ENCODE data around the gene VARS2.

The VARS2 gene

DNA sequence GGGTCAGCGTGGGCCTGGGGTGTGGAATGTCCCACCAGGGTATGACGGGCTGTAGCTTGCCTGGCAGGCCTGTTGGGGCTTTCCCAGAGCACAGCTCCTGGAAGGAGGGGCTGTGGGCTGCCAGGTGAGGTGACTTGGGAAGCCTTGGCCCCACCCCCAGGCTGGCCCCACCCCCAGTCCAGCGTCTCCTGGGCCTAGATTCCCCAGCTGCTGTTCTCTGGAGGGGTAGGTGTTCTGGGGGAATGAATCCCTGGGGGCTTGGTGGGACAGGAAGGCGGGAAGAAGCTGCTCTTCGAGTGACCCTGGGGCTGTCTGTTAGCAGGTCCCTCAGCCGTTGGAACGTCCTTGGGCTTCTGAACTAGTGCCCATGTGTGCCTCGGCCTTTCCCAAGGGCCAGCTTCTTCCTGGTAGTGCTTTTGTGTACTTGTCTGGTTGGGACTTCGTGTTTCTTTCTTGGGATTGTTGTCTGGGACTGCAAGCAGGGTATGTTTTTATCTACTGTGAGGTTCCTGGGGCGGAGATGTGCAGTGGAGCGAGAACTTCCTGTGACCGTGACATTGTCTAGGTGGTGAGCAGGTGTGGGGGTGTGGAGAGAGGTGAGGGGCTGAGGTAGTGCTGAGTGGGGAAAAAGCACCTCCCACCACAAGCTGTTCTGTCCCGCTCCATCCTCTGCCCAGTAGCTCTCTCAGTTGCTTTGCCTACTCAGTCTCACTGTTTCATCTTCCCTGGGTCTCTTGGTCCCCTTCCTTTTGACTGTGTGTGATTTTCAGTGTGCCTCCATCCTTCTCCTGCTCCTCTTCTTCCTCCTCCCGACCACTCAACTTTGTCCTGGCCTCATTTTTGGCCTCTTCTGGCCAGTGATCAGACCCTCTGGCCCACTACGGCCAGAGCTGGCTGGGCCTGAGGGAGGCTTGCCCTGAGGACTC, 31.0 kb upstream of the VARS2 start:
- TF ChIP-seq, protein P1, sequence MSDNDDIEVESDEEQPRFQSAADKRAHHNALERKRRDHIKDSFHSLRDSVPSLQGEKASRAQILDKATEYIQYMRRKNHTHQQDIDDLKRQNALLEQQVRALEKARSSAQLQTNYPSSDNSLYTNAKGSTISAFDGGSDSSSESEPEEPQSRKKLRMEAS (IDR thresholded peaks at IDR 0.05): peak; percentile 51; the same call in 1 of the 2 replicates
- TF ChIP-seq YY1 (IDR thresholded peaks at IDR 0.05; ENCODE audit: low read depth): no peak
- peak; percentile 53; the same call in 1 of the 2 replicates for TF ChIP-seq EP300 (IDR thresholded peaks at IDR 0.05; ENCODE audit: borderline replicate concordance)

DNA sequence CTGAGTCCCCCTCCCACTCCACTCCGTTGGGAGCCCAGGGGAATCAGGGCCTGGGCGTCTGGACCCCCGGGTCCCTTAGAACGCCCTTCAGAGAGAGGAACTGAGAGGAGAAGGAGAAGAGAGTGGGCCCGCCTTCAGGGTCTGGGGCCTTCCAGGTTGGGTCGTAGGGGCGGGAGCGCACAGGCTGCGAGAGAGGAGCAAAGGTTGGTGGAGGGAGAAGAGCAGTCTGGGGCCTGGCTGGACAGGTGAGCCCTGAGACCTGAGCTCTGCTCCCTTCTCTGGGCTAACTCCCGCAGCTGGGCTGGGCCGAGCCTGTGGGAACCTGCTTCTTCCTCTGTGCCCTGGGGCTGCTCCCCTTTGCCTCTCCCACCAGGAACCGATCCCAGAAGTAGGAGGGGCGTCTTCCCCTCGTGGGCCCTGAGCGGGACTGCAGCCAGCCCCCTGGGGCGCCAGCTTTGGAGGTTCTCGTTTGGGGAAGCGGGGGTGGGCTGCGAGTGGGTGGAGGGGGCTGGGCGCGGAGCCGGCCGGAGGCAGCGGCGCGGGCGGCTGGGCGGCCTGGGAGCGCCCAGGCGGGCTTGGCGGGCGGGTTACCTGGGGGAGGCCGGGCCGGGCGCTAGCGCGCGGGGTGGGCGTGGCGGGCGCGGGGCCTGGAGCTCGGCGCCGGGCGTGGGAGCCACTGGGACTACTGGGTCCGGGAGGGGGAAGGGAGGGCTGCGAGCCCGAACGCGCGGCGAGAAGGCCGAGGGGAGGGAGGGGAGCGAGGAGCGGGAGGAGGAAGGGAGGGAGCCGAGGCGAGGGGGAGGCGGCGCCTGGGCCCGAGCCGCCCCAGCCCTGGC, 30.1 kb upstream of the VARS2 start, which contains the start of gene DDR1:
DDR1 (plus strand) TSS at position 835 of the 836 bp plus-strand sequence. CDS start 4,211 bp downstream, outside the sequence.
- TF ChIP-seq, protein P1 (IDR thresholded peaks at IDR 0.05): no peak
- TF ChIP-seq TAF1 (IDR thresholded peaks at IDR 0.05; ENCODE audit: low read depth) (0 out of 2 replicates have a peak, but pooled peaks have one; percentile 25), EGR1 (IDR thresholded peaks at IDR 0.05) (peak; percentile 93), TEAD4 (IDR thresholded peaks at IDR 0.05) (0 out of 2 replicates have a peak, but pooled peaks have one; percentile 13), RAD21 (IDR thresholded peaks at IDR 0.05; ENCODE audit: low read depth) (no peak), ZBTB7A (IDR thresholded peaks at IDR 0.05; ENCODE audit: low read depth) (peak; percentile 88; the same call in 1 of the 2 replicates), TCF12 (IDR thresholded peaks at IDR 0.05; ENCODE audit: low read depth) (peak; percentile 7; the same call in 1 of the 2 replicates)

DNA sequence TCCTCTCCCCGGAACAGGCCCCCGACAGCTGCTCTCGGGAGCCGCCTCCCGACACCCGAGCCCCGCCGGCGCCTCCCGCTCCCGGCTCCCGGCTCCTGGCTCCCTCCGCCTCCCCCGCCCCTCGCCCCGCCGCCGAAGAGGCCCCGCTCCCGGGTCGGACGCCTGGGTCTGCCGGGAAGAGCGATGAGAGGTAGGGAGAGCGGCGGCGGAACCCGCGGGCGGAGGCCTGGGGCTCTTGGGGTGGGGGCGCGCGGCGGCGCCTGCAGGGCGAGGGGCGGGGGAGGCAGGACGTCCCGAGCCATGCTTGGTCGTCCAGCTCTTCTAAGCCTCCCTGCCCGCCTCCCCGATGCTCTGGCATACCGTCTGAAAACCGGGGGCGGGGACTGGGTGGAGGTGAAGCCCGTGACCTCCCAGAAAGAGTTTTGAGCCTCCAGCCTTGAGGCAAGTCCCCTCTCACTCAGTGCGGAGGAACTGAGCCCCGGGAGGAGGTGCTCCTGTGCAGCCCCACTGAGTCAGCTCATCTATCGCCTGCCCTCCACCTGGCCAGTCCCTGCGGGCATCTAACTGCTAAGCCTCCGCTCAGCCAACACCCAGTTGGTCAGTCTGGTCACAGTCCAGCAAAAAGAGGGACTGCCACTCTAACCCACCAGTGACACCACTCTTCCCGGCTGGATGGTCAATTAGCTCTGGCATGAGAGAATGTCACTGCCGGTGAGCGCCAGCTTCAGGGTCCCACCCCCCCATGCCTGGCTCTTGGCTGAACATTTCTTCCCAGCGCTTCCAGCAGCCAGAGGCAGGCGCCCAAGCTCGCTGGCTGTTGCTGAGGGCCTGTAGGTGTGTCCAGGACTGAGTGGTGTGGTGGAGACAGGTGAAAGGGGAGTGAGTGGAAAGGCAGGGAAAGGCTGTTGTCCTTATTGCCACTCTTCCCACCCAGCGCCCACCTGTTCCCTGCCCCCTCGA, 29.2 kb upstream of the VARS2 start:
- TF ChIP-seq, protein P2, sequence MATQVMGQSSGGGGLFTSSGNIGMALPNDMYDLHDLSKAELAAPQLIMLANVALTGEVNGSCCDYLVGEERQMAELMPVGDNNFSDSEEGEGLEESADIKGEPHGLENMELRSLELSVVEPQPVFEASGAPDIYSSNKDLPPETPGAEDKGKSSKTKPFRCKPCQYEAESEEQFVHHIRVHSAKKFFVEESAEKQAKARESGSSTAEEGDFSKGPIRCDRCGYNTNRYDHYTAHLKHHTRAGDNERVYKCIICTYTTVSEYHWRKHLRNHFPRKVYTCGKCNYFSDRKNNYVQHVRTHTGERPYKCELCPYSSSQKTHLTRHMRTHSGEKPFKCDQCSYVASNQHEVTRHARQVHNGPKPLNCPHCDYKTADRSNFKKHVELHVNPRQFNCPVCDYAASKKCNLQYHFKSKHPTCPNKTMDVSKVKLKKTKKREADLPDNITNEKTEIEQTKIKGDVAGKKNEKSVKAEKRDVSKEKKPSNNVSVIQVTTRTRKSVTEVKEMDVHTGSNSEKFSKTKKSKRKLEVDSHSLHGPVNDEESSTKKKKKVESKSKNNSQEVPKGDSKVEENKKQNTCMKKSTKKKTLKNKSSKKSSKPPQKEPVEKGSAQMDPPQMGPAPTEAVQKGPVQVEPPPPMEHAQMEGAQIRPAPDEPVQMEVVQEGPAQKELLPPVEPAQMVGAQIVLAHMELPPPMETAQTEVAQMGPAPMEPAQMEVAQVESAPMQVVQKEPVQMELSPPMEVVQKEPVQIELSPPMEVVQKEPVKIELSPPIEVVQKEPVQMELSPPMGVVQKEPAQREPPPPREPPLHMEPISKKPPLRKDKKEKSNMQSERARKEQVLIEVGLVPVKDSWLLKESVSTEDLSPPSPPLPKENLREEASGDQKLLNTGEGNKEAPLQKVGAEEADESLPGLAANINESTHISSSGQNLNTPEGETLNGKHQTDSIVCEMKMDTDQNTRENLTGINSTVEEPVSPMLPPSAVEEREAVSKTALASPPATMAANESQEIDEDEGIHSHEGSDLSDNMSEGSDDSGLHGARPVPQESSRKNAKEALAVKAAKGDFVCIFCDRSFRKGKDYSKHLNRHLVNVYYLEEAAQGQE (IDR thresholded peaks at IDR 0.05; ENCODE audit: low read depth): no peak
- TF ChIP-seq, protein P3, sequence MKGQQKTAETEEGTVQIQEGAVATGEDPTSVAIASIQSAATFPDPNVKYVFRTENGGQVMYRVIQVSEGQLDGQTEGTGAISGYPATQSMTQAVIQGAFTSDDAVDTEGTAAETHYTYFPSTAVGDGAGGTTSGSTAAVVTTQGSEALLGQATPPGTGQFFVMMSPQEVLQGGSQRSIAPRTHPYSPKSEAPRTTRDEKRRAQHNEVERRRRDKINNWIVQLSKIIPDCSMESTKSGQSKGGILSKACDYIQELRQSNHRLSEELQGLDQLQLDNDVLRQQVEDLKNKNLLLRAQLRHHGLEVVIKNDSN (IDR thresholded peaks at IDR 0.05): no peak
- TF ChIP-seq TAF1 (IDR thresholded peaks at IDR 0.05; ENCODE audit: low read depth): no peak
- no peak for TF ChIP-seq NFIC (IDR thresholded peaks at IDR 0.05)
- TF ChIP-seq EGR1 (IDR thresholded peaks at IDR 0.05): no peak
- TF ChIP-seq CEBPB (IDR thresholded peaks at IDR 0.05): no peak
- no peak for TF ChIP-seq EP300 (IDR thresholded peaks at IDR 0.05; ENCODE audit: borderline replicate concordance)
- TF ChIP-seq ZBTB7A (IDR thresholded peaks at IDR 0.05; ENCODE audit: low read depth): no peak
- TF ChIP-seq RAD21 (IDR thresholded peaks at IDR 0.05; ENCODE audit: low read depth): no peak
- TF ChIP-seq, protein P1 (IDR thresholded peaks at IDR 0.05): no peak
- no peak for TF ChIP-seq TCF12 (IDR thresholded peaks at IDR 0.05; ENCODE audit: low read depth)
- no peak for TF ChIP-seq TEAD4 (IDR thresholded peaks at IDR 0.05)

DNA sequence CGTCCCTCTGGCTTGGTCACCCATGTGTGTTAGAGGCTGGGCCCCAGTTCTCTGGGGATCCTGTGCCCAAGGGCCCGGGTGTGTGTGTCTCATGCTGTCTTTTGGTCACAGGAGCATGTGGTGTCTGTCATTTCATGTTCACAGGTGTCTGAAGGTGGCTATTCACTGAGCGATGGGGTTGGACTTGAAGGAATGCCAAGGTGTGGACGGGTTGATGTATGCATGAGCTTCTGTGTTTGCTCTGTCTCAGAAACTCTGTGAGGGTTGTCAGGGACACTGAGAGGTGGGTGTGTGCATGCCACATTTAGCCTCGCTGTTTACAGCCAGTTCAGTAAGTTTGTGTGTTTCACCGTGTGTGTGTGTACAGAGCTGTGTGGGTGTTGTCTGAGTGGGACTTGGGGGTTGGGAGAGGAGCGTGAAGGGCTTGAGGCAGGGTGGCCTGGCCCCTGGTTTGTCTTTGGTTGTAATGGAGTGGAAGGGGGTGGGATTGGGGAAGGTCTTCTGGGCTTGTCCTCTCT, 28.5 kb upstream of the VARS2 start:
- TF ChIP-seq TEAD4 (IDR thresholded peaks at IDR 0.05) (no peak), ZBTB7A (IDR thresholded peaks at IDR 0.05; ENCODE audit: low read depth) (no peak), YY1 (IDR thresholded peaks at IDR 0.05; ENCODE audit: low read depth) (no peak), TAF1 (IDR thresholded peaks at IDR 0.05; ENCODE audit: low read depth) (no peak), NFIC (IDR thresholded peaks at IDR 0.05) (no peak), RAD21 (IDR thresholded peaks at IDR 0.05; ENCODE audit: low read depth) (no peak), EGR1 (IDR thresholded peaks at IDR 0.05) (0 out of 2 replicates have a peak, but pooled peaks have one; percentile 12)
- TF ChIP-seq, protein P3 (IDR thresholded peaks at IDR 0.05): no peak
- TF ChIP-seq, protein P1 (IDR thresholded peaks at IDR 0.05): peak; percentile 31; the same call in 1 of the 2 replicates

DNA sequence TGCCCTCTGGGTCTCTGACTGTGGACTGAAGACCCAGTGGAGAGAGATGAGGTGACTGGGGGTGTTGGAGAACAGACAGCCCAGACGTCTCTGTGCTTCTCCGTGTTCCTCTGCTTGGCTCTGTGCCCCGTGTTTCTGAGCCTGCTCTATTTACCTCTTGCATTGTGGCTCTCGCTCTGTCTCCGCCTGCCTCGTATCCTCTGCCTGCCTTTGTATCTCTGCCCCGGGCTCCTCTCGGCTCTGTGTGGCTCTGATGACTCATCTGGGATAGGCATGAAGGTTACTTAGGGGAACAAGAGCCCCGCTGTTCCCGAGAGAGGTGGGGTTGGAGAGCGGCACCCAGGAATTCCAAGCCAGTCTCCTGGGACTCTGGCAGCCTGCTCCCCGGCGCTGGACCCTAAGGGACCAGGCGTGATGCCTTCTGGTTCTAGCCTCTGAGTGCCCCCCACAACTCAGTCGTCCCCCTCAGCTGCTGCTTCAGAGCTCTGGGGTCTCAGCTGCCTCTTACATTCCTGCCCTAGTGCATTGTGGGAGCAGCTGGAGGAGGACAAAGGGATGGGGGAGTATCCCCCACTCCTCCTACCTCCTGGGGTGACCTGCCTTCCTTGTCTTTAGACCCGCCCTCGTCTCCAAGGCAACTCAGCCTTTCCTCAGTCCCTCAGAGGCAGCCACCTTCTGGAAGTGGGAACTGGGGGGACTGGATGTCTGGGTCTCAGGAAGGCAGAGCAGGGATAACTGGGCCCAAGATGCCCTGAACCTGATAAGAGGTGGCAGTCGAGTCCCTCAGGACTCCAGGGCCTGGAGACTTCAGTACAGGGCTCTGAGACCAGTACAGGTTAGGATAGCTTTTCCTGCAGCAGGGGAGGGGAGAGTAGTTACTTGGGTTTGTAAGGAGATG, 27.8 kb upstream of the VARS2 start:
- TF ChIP-seq YY1 (IDR thresholded peaks at IDR 0.05; ENCODE audit: low read depth) (no peak), TEAD4 (IDR thresholded peaks at IDR 0.05) (peak; percentile 45; the same call in 1 of the 2 replicates)

Measured in Ishikawa (cell line).